Liver (tissue), 9 donors: ENCODE results near the gene RIT1. TPM values are rescaled to one million over a fixed set of nuclear protein-coding genes. Genes with fewer than 3 reads are reported as not detected.

Experiments
- DNase-seq: peaks from one replicate; pipeline ENCODE4 v3.0.0-alpha.2; 2017; ENCODE audit warnings: low spot score
- H3K27ac ChIP-seq, 2 donors: one replicate each; pipeline ENCODE4 v1.7.0; 2013; ENCODE audit warnings: inconsistent platforms in 2 of 2, low read length in 2 of 2, control low read depth in 1 of 2, low read depth in 1 of 2, mild to moderate bottlenecking in 1 of 2
- H3K27me3 ChIP-seq, 4 donors: one replicate each; pipeline versions ENCODE4 v1.6.1 to v1.7.0; 2013; ENCODE audit warnings: low read length in 3 of 4, inconsistent platforms in 1 of 4, mild to moderate bottlenecking in 1 of 4, moderate library complexity in 1 of 4; ENCODE audit not compliant: control insufficient read depth in 4 of 4, insufficient read depth in 4 of 4
- H3K36me3 ChIP-seq, 4 donors: one replicate each; pipeline versions ENCODE4 v1.6.1 to v1.7.0; 2013; ENCODE audit warnings: low read length in 3 of 4, mild to moderate bottlenecking in 3 of 4, low read depth in 1 of 4, moderate library complexity in 1 of 4; ENCODE audit not compliant: control insufficient read depth in 4 of 4, insufficient read depth in 3 of 4
- H3K4me1 ChIP-seq, 4 donors: one replicate each; pipeline versions ENCODE4 v1.6.1 to v1.7.0; 2013; ENCODE audit warnings: low read length in 3 of 4, mild to moderate bottlenecking in 3 of 4, moderate library complexity in 1 of 4; ENCODE audit not compliant: control insufficient read depth in 4 of 4, insufficient read depth in 4 of 4
- H3K4me3 ChIP-seq, 3 donors: one replicate each; pipeline versions ENCODE4 v1.6.1 to v1.7.0; 2013; ENCODE audit warnings: low read length in 3 of 3, control low read depth in 1 of 3, low read depth in 1 of 3, mild to moderate bottlenecking in 1 of 3
- H3K9ac ChIP-seq, 2 donors: one replicate each; pipeline ENCODE4 v1.7.0; 2013; ENCODE audit warnings: low read length in 2 of 2, mild to moderate bottlenecking in 2 of 2, moderate library complexity in 2 of 2, control low read depth in 1 of 2, low read depth in 1 of 2
- H3K9me3 ChIP-seq, 4 donors: one replicate each; pipeline versions ENCODE4 v1.6.1 to v1.7.0; 2013; ENCODE audit warnings: low read length in 3 of 4; ENCODE audit not compliant: control insufficient read depth in 4 of 4
- FOXA1 ChIP-seq: IDR thresholded peaks from 2 replicates; pipeline ENCODE4 v1.6.1; 2016; ENCODE audit warnings: antibody characterized with exemption
- FOXA2 ChIP-seq: IDR thresholded peaks from 2 replicates; pipeline ENCODE4 v1.6.1; 2016; ENCODE audit warnings: antibody characterized with exemption
- GABPA ChIP-seq, 2 donors: IDR thresholded peaks in 1 of 2; conservative IDR thresholded peaks in 1 of 2; 2 replicates each; pipeline ENCODE4 v1.6.1; 2016; ENCODE audit warnings: antibody characterized with exemption in 2 of 2, mild to moderate bottlenecking in 1 of 2, moderate library complexity in 1 of 2
- HNF4A ChIP-seq, 2 donors: conservative IDR thresholded peaks; 2 replicates each; pipeline ENCODE4 v1.6.1; 2016; ENCODE audit warnings: antibody characterized with exemption in 2 of 2, mild to moderate bottlenecking in 2 of 2
- HNF4G ChIP-seq: IDR thresholded peaks from 2 replicates; pipeline ENCODE4 v1.6.1; 2016; ENCODE audit warnings: antibody characterized with exemption
- JUND ChIP-seq, 2 donors: IDR thresholded peaks; 2 replicates each; pipeline ENCODE4 v1.6.1; 2016; ENCODE audit warnings: antibody characterized with exemption in 2 of 2
- NR2F2 ChIP-seq: IDR thresholded peaks from 2 replicates; pipeline ENCODE4 v1.6.1; 2016; ENCODE audit warnings: antibody characterized with exemption
- RAD21 ChIP-seq, 2 donors: IDR thresholded peaks; 2 replicates each; pipeline ENCODE4 v1.6.1; 2016; ENCODE audit warnings: antibody characterized with exemption in 2 of 2, mild to moderate bottlenecking in 2 of 2
- RXRA ChIP-seq, 2 donors: IDR thresholded peaks; 2 replicates each; pipeline ENCODE4 v1.6.1; 2017 to 2018; ENCODE audit warnings: antibody characterized with exemption in 2 of 2, mild to moderate bottlenecking in 1 of 2
- SP1 ChIP-seq: IDR thresholded peaks from 2 replicates; pipeline ENCODE4 v1.6.1; 2018; ENCODE audit warnings: antibody characterized with exemption, mild to moderate bottlenecking
- TAF1 ChIP-seq: conservative IDR thresholded peaks from 2 replicates; pipeline ENCODE4 v1.6.1; 2016; ENCODE audit warnings: antibody characterized with exemption, mild to moderate bottlenecking
- YY1 ChIP-seq: IDR thresholded peaks from 2 replicates; pipeline ENCODE4 v1.6.1; 2016; ENCODE audit warnings: antibody characterized with exemption, mild to moderate bottlenecking
- WGBS: extraction: QIAGEN DNeasy Blood & Tissue Kit; methylation state at CpG from one replicate; pipeline ENCODE4 v1.1.7; 2013; 5-methylcytosine and 5-hydroxymethylcytosine counted together
- polyA plus RNA-seq, 2 donors: library from polyadenylated mRNA; stranded (reverse) in 1 of 2; unstranded in 1 of 2; fragments of 200-250 nt in 1 of 2; fragments of >200 nt in 1 of 2; fragmentation: Nextera tagmentation in 1 of 2; extraction: Ambion mirVana in 1 of 2; gene quantifications; one replicate each; pipeline versions ENCODE4 v1.2.1 to v1.2.3, GENCODE V29; 2013 to 2015
- total RNA-seq, 2 donors: library from RNA; depleted of rRNA; stranded (reverse); fragments of >200 nt; gene quantifications; one replicate each; pipeline ENCODE4 v1.2.3, GENCODE V29; 2014
- TF ChIP-seq, protein P1 (sequence below): IDR thresholded peaks from 2 replicates; pipeline ENCODE4 v1.6.1; 2016; ENCODE audit warnings: antibody characterized with exemption
- TF ChIP-seq, protein P2 (sequence below): fragments of 150-350 bp; IDR thresholded peaks from 2 replicates; pipeline ENCODE4 v1.5.1; 2017; ENCODE audit warnings: improper control_type of control experiment, low read depth, low read length; ENCODE audit not compliant: missing input control
- TF ChIP-seq, protein P3 (sequence below): IDR thresholded peaks from 2 replicates; pipeline ENCODE4 v1.6.1; 2016; ENCODE audit warnings: antibody characterized with exemption
- TF ChIP-seq, protein P4 (sequence below): IDR thresholded peaks from 2 replicates; pipeline ENCODE4 v1.6.1; 2016; ENCODE audit warnings: antibody characterized with exemption
- TF ChIP-seq, protein P5 (sequence below): IDR thresholded peaks from 2 replicates; pipeline ENCODE4 v1.6.1; 2016; ENCODE audit warnings: antibody characterized with exemption, mild to moderate bottlenecking
- donor health status: healthy.
- donor health status: healthy.
- donor health status: healthy.
- donor health status: healthy.
- donor health status: healthy.

Gene RIT1
- total and polyA plus RNA-seq, 4 donors = 3.1 to 14.3 (median 8.1) TPM

DNA sequence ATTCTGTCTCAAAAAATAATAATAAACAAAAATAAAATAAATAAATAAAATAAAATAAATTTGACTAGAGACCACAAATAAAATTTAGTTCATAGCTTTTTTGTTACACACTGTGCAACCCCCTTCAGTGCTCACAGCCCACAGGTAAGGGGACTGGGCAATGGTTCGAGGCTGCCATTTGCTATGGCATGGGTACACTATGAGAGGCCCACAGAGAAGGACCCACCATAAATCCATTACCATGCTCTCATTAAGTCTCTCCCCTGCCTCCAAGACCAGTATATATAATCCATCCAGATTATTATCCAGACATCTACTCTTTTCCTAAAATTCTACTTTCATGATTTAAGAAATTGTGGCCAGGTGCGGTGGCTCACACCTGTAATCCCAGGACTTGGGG lies 8.7 kb upstream of the RIT1 start:
- TF ChIP-seq GABPA (IDR thresholded peaks at IDR 0.05 in 1 of 2, conservative IDR thresholded peaks at IDR 0.05 in 1 of 2) = no peak
- no peak for TF ChIP-seq FOXA1
- no peak for TF ChIP-seq HNF4G
- TF ChIP-seq, protein P1, sequence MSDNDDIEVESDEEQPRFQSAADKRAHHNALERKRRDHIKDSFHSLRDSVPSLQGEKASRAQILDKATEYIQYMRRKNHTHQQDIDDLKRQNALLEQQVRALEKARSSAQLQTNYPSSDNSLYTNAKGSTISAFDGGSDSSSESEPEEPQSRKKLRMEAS = no peak
- TF ChIP-seq, protein P2, sequence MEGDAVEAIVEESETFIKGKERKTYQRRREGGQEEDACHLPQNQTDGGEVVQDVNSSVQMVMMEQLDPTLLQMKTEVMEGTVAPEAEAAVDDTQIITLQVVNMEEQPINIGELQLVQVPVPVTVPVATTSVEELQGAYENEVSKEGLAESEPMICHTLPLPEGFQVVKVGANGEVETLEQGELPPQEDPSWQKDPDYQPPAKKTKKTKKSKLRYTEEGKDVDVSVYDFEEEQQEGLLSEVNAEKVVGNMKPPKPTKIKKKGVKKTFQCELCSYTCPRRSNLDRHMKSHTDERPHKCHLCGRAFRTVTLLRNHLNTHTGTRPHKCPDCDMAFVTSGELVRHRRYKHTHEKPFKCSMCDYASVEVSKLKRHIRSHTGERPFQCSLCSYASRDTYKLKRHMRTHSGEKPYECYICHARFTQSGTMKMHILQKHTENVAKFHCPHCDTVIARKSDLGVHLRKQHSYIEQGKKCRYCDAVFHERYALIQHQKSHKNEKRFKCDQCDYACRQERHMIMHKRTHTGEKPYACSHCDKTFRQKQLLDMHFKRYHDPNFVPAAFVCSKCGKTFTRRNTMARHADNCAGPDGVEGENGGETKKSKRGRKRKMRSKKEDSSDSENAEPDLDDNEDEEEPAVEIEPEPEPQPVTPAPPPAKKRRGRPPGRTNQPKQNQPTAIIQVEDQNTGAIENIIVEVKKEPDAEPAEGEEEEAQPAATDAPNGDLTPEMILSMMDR = no peak
- TF ChIP-seq HNF4A (conservative IDR thresholded peaks at IDR 0.05) = no peak
- no peak for TF ChIP-seq JUND (IDR thresholded peaks at IDR 0.05)
- TF ChIP-seq SP1 = no peak
- no peak for TF ChIP-seq RXRA (IDR thresholded peaks at IDR 0.05)
- TF ChIP-seq TAF1 = no peak
- no peak for TF ChIP-seq RAD21 (IDR thresholded peaks at IDR 0.05)
- TF ChIP-seq, protein P3, sequence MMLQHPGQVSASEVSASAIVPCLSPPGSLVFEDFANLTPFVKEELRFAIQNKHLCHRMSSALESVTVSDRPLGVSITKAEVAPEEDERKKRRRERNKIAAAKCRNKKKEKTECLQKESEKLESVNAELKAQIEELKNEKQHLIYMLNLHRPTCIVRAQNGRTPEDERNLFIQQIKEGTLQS = no peak
- TF ChIP-seq, protein P4, sequence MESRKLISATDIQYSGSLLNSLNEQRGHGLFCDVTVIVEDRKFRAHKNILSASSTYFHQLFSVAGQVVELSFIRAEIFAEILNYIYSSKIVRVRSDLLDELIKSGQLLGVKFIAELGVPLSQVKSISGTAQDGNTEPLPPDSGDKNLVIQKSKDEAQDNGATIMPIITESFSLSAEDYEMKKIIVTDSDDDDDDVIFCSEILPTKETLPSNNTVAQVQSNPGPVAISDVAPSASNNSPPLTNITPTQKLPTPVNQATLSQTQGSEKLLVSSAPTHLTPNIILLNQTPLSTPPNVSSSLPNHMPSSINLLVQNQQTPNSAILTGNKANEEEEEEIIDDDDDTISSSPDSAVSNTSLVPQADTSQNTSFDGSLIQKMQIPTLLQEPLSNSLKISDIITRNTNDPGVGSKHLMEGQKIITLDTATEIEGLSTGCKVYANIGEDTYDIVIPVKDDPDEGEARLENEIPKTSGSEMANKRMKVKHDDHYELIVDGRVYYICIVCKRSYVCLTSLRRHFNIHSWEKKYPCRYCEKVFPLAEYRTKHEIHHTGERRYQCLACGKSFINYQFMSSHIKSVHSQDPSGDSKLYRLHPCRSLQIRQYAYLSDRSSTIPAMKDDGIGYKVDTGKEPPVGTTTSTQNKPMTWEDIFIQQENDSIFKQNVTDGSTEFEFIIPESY = no peak
- no peak for TF ChIP-seq NR2F2
- no peak for TF ChIP-seq FOXA2
- no peak for TF ChIP-seq YY1
- TF ChIP-seq, protein P5, sequence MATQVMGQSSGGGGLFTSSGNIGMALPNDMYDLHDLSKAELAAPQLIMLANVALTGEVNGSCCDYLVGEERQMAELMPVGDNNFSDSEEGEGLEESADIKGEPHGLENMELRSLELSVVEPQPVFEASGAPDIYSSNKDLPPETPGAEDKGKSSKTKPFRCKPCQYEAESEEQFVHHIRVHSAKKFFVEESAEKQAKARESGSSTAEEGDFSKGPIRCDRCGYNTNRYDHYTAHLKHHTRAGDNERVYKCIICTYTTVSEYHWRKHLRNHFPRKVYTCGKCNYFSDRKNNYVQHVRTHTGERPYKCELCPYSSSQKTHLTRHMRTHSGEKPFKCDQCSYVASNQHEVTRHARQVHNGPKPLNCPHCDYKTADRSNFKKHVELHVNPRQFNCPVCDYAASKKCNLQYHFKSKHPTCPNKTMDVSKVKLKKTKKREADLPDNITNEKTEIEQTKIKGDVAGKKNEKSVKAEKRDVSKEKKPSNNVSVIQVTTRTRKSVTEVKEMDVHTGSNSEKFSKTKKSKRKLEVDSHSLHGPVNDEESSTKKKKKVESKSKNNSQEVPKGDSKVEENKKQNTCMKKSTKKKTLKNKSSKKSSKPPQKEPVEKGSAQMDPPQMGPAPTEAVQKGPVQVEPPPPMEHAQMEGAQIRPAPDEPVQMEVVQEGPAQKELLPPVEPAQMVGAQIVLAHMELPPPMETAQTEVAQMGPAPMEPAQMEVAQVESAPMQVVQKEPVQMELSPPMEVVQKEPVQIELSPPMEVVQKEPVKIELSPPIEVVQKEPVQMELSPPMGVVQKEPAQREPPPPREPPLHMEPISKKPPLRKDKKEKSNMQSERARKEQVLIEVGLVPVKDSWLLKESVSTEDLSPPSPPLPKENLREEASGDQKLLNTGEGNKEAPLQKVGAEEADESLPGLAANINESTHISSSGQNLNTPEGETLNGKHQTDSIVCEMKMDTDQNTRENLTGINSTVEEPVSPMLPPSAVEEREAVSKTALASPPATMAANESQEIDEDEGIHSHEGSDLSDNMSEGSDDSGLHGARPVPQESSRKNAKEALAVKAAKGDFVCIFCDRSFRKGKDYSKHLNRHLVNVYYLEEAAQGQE = no peak
- Histone ChIP-seq H3K4me1 (no peaks in the 10 kb centered on the region), H3K9me3 (no peaks in the 10 kb centered on the region), H3K27ac (no peak overlapping the region), H3K27me3 (no peaks in the 10 kb centered on the region), H3K36me3 (peaks cover 22 to 85% (median 73%) of the 10 kb centered on the region in 4 donors), H3K9ac (no peak overlapping the region), H3K4me3 (no peak overlapping the region)
- WGBS = 96% methylated on average over 2 of the region's 2 CpGs
- DNase-seq = no peak

DNA sequence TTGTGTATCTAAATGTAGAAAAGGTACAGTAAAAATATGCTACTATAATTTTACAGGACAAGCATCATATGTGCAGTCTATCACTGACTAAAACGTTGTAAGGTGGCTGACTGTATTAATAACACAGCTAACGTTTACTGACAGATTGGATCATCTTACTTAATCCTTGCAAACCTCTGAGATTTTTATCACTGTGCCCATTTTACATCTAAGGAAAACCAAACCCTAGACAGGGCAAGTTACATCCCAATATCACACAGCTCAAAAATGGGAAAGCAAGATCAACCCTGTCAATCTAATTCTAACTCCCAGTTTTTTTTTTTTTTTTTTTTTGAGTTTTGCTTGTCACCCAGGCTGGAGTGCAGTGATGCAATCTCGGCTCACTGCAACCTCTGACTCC lies 7.5 kb upstream of the RIT1 start:
- TF ChIP-seq GABPA (IDR thresholded peaks at IDR 0.05 in 1 of 2, conservative IDR thresholded peaks at IDR 0.05 in 1 of 2) (no peak), RXRA (IDR thresholded peaks at IDR 0.05) (no peak)
- Histone ChIP-seq H3K27me3 (no peaks in the 10 kb centered on the region), H3K9me3 (no peaks in the 10 kb centered on the region), H3K4me1 (no peaks in the 10 kb centered on the region), H3K4me3 (no peak overlapping the region), H3K27ac (no peak overlapping the region), H3K36me3 (peaks cover 21 to 89% (median 76%) of the 10 kb centered on the region in 4 donors), H3K9ac (no peak overlapping the region)
- no peak for DNase-seq
- WGBS = 74% methylated on average over 3 of the region's 3 CpGs
